ENCODE measurements around the gene TBC1D20. TPM values are rescaled to one million over a fixed set of nuclear protein-coding genes. Genes with fewer than 3 reads are reported as not detected.

Gene TBC1D20
- total RNA-seq, 1 donor from 2014 or later, result 40.6 TPM

DNA sequence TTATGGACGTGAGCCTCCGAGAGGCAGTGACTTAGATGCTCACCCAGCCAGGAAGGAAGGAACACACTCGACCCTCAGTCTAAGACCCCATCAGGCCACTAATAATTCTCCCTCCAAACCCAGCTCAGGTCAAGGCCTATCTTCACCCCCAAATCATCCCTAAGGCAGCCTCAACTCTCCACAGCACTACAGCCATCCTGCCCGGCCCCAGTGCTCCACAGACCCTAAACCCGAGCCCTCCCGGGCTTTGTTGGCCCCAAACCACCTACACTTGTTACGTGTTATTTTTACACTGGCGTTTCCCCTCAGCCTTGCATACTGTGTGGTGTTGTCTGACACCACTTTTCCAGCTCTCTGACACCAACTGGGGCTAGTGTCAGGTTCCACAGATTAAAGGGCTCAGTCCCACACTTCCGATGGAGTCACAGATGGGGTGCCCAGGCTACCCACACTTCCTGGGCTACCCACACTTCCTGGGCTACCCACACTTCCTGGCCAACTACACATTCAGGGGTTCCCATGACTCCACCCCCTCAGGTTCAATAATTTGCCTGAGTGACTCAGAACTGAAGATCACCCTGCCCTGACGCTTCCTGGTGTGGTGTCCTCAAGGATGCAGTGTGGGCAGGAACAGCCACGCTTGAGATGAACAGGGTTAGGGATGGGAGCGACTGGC, 28.9 kb downstream of the TBC1D20 start:
- FAIRE-seq, result no peak
- Histone ChIP-seq H2AFZ (ENCODE audit: low read depth, low read length) (no peak overlapping the region), H4K20me1 (ENCODE audit: insufficient read depth, low read length) (peaks cover 32% of the 10 kb centered on the region), H3K4me1 (ENCODE audit: insufficient read depth, low read length) (no peaks in the 10 kb centered on the region), H3K36me3 (ENCODE audit: insufficient read depth, low read length) (peaks cover 26% of the 10 kb centered on the region), H3K27me3 (ENCODE audit: insufficient read depth, low read length) (no peaks in the 10 kb centered on the region), H3K9ac (ENCODE audit: low read length) (no peak overlapping the region), H3K4me2 (ENCODE audit: low read length) (no peak overlapping the region), H3K27ac (ENCODE audit: low read depth, low read length) (no peak overlapping the region), H3K9me3 (ENCODE audit: insufficient read depth, low read depth, low read length) (no peaks in the 10 kb centered on the region), H3K79me2 (ENCODE audit: insufficient read depth, low read length) (no peaks in the 10 kb centered on the region), H3K4me3 (ENCODE audit: insufficient read depth, low read depth, low read length) (no peak overlapping the region)
- H3K27me3 Mint-ChIP-seq (ENCODE audit: low read depth, unreplicated experiment), result no peaks in the 10 kb centered on the region
- no peak overlapping the region for H3K4me3 Mint-ChIP-seq (ENCODE audit: unreplicated experiment)
- H3K36me3 Mint-ChIP-seq (ENCODE audit: low read depth, unreplicated experiment), result peaks cover 26% of the 10 kb centered on the region
- H3K27ac Mint-ChIP-seq (ENCODE audit: unreplicated experiment), result peak overlapping the region; percentile 16
- TF ChIP-seq CTCF (IDR thresholded peaks at IDR 0.05; ENCODE audit: insufficient read depth, low read depth, low read length), result no peak
- no peak for TF ChIP-seq EZH2 (IDR thresholded peaks at IDR 0.05; ENCODE audit: insufficient read depth, low read length)
- H3K9me3 Mint-ChIP-seq (ENCODE audit: unreplicated experiment), result no peaks in the 10 kb centered on the region
- DNase-seq (ENCODE audit: low read depth), result no peak
- peaks cover 15% of the 10 kb centered on the region for H3K4me1 Mint-ChIP-seq (ENCODE audit: low read depth, unreplicated experiment)

DNA sequence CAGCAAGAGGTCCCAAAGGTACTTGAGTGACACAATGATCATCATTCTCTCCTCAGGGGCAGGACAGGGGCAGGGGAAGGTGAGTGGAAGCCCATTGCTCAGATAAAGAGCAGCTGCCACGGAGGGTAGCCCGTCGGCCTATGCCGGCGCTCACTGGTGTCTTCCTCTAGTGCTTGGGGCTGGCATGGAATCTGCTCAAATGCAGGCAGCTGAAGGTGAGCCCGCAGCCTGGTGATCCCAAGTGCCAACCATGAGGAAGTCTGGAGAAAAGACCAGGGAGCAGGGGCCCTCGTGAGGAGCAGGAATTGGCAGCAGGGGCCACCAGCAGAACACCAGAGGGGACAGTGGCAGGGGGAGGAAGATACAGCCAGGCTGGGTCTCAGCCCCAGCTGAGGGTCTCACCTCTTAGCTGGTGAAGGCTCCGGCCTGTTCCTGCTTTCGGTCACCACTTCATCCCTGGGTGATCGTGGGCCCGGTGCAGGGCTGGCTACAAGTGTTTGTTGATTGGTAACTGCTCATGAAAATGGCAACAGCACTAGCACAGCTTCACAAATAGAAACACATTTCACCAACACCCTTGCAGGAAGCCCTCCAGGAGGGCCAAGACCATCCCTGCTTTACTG, 29.5 kb downstream of the TBC1D20 start:
- H3K4me1 ChIP-seq (ENCODE audit: insufficient read depth, low read length), result no peaks in the 10 kb centered on the region
- Mint-ChIP-seq H3K4me1 (ENCODE audit: low read depth, unreplicated experiment) (peaks cover 18% of the 10 kb centered on the region), H3K27ac (ENCODE audit: unreplicated experiment) (peak overlapping the region; percentile 53), H3K36me3 (ENCODE audit: low read depth, unreplicated experiment) (peaks cover 28% of the 10 kb centered on the region), H3K9me3 (ENCODE audit: unreplicated experiment) (no peaks in the 10 kb centered on the region), H3K27me3 (ENCODE audit: low read depth, unreplicated experiment) (no peaks in the 10 kb centered on the region), H3K4me3 (ENCODE audit: unreplicated experiment) (no peak overlapping the region)
- TF ChIP-seq EZH2 (IDR thresholded peaks at IDR 0.05; ENCODE audit: insufficient read depth, low read length) (no peak), CTCF (IDR thresholded peaks at IDR 0.05; ENCODE audit: insufficient read depth, low read depth, low read length) (no peak)
- FAIRE-seq, result no peak
- no peak overlapping the region for H3K4me3 ChIP-seq (ENCODE audit: insufficient read depth, low read depth, low read length)
- H4K20me1 ChIP-seq (ENCODE audit: insufficient read depth, low read length), result peaks cover 29% of the 10 kb centered on the region
- DNase-seq (ENCODE audit: low read depth), result no peak
- no peak overlapping the region for H3K4me2 ChIP-seq (ENCODE audit: low read length)
- no peak overlapping the region for H3K27ac ChIP-seq (ENCODE audit: low read depth, low read length)
- no peak overlapping the region for H2AFZ ChIP-seq (ENCODE audit: low read depth, low read length)
- H3K27me3 ChIP-seq (ENCODE audit: insufficient read depth, low read length), result no peaks in the 10 kb centered on the region
- no peaks in the 10 kb centered on the region for H3K79me2 ChIP-seq (ENCODE audit: insufficient read depth, low read length)
- H3K9me3 ChIP-seq (ENCODE audit: insufficient read depth, low read depth, low read length), result no peaks in the 10 kb centered on the region
- peaks cover 26% of the 10 kb centered on the region for H3K36me3 ChIP-seq (ENCODE audit: insufficient read depth, low read length)
- no peak overlapping the region for H3K9ac ChIP-seq (ENCODE audit: low read length)

GRCh38 chr20:432208-432607, 30.1 kb downstream of the TBC1D20 start:
- no peak overlapping the region for H3K4me2 ChIP-seq (ENCODE audit: low read length)
- H3K9ac ChIP-seq (ENCODE audit: low read length), result no peak overlapping the region
- no peak overlapping the region for H3K27ac Mint-ChIP-seq (ENCODE audit: unreplicated experiment)
- FAIRE-seq, result no peak
- no peak overlapping the region for H2AFZ ChIP-seq (ENCODE audit: low read depth, low read length)
- no peaks in the 10 kb centered on the region for H3K4me1 ChIP-seq (ENCODE audit: insufficient read depth, low read length)
- no peaks in the 10 kb centered on the region for H3K27me3 ChIP-seq (ENCODE audit: insufficient read depth, low read length)
- no peaks in the 10 kb centered on the region for H3K9me3 Mint-ChIP-seq (ENCODE audit: unreplicated experiment)
- H3K36me3 Mint-ChIP-seq (ENCODE audit: low read depth, unreplicated experiment), result peaks cover 28% of the 10 kb centered on the region
- DNase-seq (ENCODE audit: low read depth), result no peak
- peaks cover 26% of the 10 kb centered on the region for H4K20me1 ChIP-seq (ENCODE audit: insufficient read depth, low read length)
- H3K4me3 ChIP-seq (ENCODE audit: insufficient read depth, low read depth, low read length), result no peak overlapping the region
- H3K4me3 Mint-ChIP-seq (ENCODE audit: unreplicated experiment), result no peak overlapping the region
- no peaks in the 10 kb centered on the region for H3K79me2 ChIP-seq (ENCODE audit: insufficient read depth, low read length)
- peaks cover 18% of the 10 kb centered on the region for H3K4me1 Mint-ChIP-seq (ENCODE audit: low read depth, unreplicated experiment)
- TF ChIP-seq CTCF (IDR thresholded peaks at IDR 0.05; ENCODE audit: insufficient read depth, low read depth, low read length), result no peak
- no peak for TF ChIP-seq EZH2 (IDR thresholded peaks at IDR 0.05; ENCODE audit: insufficient read depth, low read length)
- H3K36me3 ChIP-seq (ENCODE audit: insufficient read depth, low read length), result peaks cover 24% of the 10 kb centered on the region
- no peaks in the 10 kb centered on the region for H3K9me3 ChIP-seq (ENCODE audit: insufficient read depth, low read depth, low read length)
- no peak overlapping the region for H3K27ac ChIP-seq (ENCODE audit: low read depth, low read length)
- no peaks in the 10 kb centered on the region for H3K27me3 Mint-ChIP-seq (ENCODE audit: low read depth, unreplicated experiment)

Measured in astrocyte (in vitro differentiated cells and primary cell).